Neuronal stem cell (in vitro differentiated cells): ENCODE data around the gene FBH1.
"Not testable (repeated sequence)": the region's sequence is repeated elsewhere in the genome, so short reads cannot be mapped to it uniquely, and the experiment has no call there.

ENCODE experiments used
- DNase-seq: peaks from one replicate; pipeline ENCODE4 v3.0.0-alpha.2; 2013; ENCODE audit warnings: low spot score
- H2AFZ ChIP-seq: one replicate; pipeline ENCODE4 v1.6.1; 2013; ENCODE audit warnings: mild to moderate bottlenecking, low read length, inconsistent platforms
- H2AK5ac ChIP-seq: 2 replicates; pipeline ENCODE4 v1.6.1; 2013; ENCODE audit warnings: low read depth, mild to moderate bottlenecking, inconsistent platforms, low read length, moderate library complexity, mixed read lengths
- H2BK120ac ChIP-seq: 2 replicates; pipeline ENCODE4 v1.6.1; 2013; ENCODE audit warnings: low read depth, mild to moderate bottlenecking, inconsistent platforms, low read length, moderate library complexity, mixed read lengths
- H2BK12ac ChIP-seq: one replicate; pipeline ENCODE4 v1.6.1; 2013; ENCODE audit warnings: low read length, inconsistent platforms
- H2BK15ac ChIP-seq: 2 replicates; pipeline ENCODE4 v1.6.1; 2013; ENCODE audit warnings: mild to moderate bottlenecking, low read length, inconsistent platforms, mixed read lengths
- H2BK5ac ChIP-seq: one replicate; pipeline ENCODE4 v1.6.1; 2013; ENCODE audit warnings: inconsistent platforms, mild to moderate bottlenecking, low read length, moderate library complexity
- H3K14ac ChIP-seq: one replicate; pipeline ENCODE4 v1.6.1; 2013; ENCODE audit warnings: low read length, inconsistent platforms
- H3K18ac ChIP-seq: 2 replicates; pipeline ENCODE4 v1.6.1; 2013; ENCODE audit warnings: low read length, inconsistent platforms
- H3K23ac ChIP-seq: 2 replicates; pipeline ENCODE4 v1.6.1; 2013; ENCODE audit warnings: low read depth, mild to moderate bottlenecking, mixed read lengths, low read length, inconsistent platforms; ENCODE audit not compliant: poor library complexity
- H3K27ac ChIP-seq: replicated peaks from 3 replicates; pipeline ENCODE4 v1.5.1; 2013; ENCODE audit warnings: low read length, inconsistent platforms
- H3K27me3 ChIP-seq, 3 experiments: 2 replicates each; pipeline ENCODE4 v1.6.1; 2013; ENCODE audit warnings: low read length in 3 of 3, mild to moderate bottlenecking in 2 of 3, inconsistent platforms in 1 of 3, low read depth in 1 of 3, mixed read lengths in 1 of 3, moderate library complexity in 1 of 3; ENCODE audit not compliant: control insufficient read depth in 3 of 3, insufficient read depth in 3 of 3
- H3K36me3 ChIP-seq, 2 donors: replicated peaks in 1 of 2; 2 replicates each; pipeline ENCODE4 v1.6.1; 2013; ENCODE audit warnings: low read length in 2 of 2; ENCODE audit not compliant: control insufficient read depth in 2 of 2, insufficient read depth in 2 of 2
- H3K4ac ChIP-seq: 2 replicates; pipeline ENCODE4 v1.6.1; 2013; ENCODE audit warnings: inconsistent platforms, mild to moderate bottlenecking, low read length, moderate library complexity
- H3K4me1 ChIP-seq, 2 donors: 1 replicate in 1 of 2; 2 replicates in 1 of 2; pipeline ENCODE4 v1.6.1; 2013; ENCODE audit warnings: low read length in 2 of 2, low read depth in 1 of 2; ENCODE audit not compliant: control insufficient read depth in 2 of 2, insufficient read depth in 1 of 2
- H3K4me2 ChIP-seq: one replicate; pipeline ENCODE4 v1.6.1; 2013; ENCODE audit warnings: mild to moderate bottlenecking, low read length, inconsistent platforms; ENCODE audit not compliant: insufficient read depth, poor library complexity, severe bottlenecking
- H3K4me3 ChIP-seq, 2 donors: 2 replicates each; pipeline ENCODE4 v1.5.1; 2013; ENCODE audit warnings: low read length in 2 of 2, mild to moderate bottlenecking in 2 of 2, inconsistent platforms in 1 of 2, moderate library complexity in 1 of 2
- H3K79me1 ChIP-seq: one replicate; pipeline ENCODE4 v1.6.1; 2013; ENCODE audit warnings: low read depth, mild to moderate bottlenecking, inconsistent platforms, low read length, moderate library complexity
- H3K9ac ChIP-seq: one replicate; pipeline ENCODE4 v1.6.1; 2013; ENCODE audit warnings: mild to moderate bottlenecking, low read depth, low read length, inconsistent platforms; ENCODE audit not compliant: poor library complexity
- H3K9me3 ChIP-seq, 2 donors: replicated peaks in 1 of 2; 2 replicates each; pipeline versions ENCODE3 to v1.6.1; 2013; ENCODE audit warnings: low read length in 2 of 2, mild to moderate bottlenecking in 2 of 2, inconsistent platforms in 1 of 2, low read depth in 1 of 2, mixed read lengths in 1 of 2, moderate library complexity in 1 of 2; ENCODE audit not compliant: control insufficient read depth in 2 of 2, insufficient read depth in 1 of 2
- H4K8ac ChIP-seq: one replicate; pipeline ENCODE4 v1.6.1; 2013; ENCODE audit warnings: low read depth, mild to moderate bottlenecking, inconsistent platforms, low read length, moderate library complexity
- H4K91ac ChIP-seq: one replicate; pipeline ENCODE4 v1.6.1; 2013; ENCODE audit warnings: low read length, low read depth, mild to moderate bottlenecking, inconsistent platforms; ENCODE audit not compliant: poor library complexity
- WGBS, 2 donors: extraction: QIAGEN DNeasy Blood & Tissue Kit; methylation state at CpG; one replicate each; pipeline ENCODE4 v1.1.7; 2013; ENCODE audit warnings: missing lambda C conversion rate in 2 of 2, mixed read lengths in 1 of 2; ENCODE audit not compliant: insufficient read length in 2 of 2, insufficient replicate concordance in 1 of 2; ENCODE audit errors: extremely low coverage in 2 of 2; 5-methylcytosine and 5-hydroxymethylcytosine counted together

FBH1 gene

GRCh38 chr10:5868383-5868782 is 21.7 kb upstream of the FBH1 start:
- H3K27ac ChIP-seq, H3K36me3 ChIP-seq, DNase-seq, H2BK15ac ChIP-seq, H3K4me3 ChIP-seq, H2BK5ac ChIP-seq, H3K4ac ChIP-seq, H3K23ac ChIP-seq, H3K9ac ChIP-seq, H2AFZ ChIP-seq, H2BK12ac ChIP-seq, H3K18ac ChIP-seq, H3K9me3 ChIP-seq, H3K79me1 ChIP-seq, H2BK120ac ChIP-seq, H4K91ac ChIP-seq, H4K8ac ChIP-seq, H3K4me2 ChIP-seq, H3K4me1 ChIP-seq, H3K14ac ChIP-seq, H3K27me3 ChIP-seq, H2AK5ac ChIP-seq: not testable (repeated sequence)
- WGBS, 2 donors = no CpG with 5 or more reads among the region's 8 CpGs

DNA sequence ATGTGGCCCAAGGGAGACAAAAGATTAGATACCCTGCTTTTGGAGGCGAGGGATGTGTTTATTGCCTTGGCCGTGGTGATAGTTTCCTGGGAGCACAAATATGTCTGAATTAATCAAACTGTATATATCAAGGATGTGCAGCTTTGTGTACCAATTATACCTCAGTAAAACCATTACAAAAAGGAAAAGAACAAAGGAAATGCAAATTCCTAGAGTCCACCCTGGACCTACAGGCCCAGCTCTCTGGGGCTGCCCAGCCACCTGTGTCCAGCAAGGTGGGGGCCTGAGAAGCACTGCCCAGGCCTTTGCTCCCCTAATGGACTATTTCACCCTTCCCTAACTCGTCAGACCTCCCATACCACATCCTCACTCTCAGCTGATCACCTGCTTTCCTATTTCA is 20.9 kb upstream of the FBH1 start:
- Histone ChIP-seq H3K18ac (no peak overlapping the region), H2AFZ (no peak overlapping the region), H2BK12ac (no peak overlapping the region), H2BK120ac (no peak overlapping the region), H4K91ac (no peak overlapping the region), H3K27ac (no peak overlapping the region), H3K79me1 (no peaks in the 10 kb centered on the region), H3K4me1 (no peaks in the 10 kb centered on the region), H3K4me3 (peak overlapping the region in 1 of 2 donors; percentile 48), H2BK15ac (no peak overlapping the region), H4K8ac (no peak overlapping the region), H2BK5ac (no peak overlapping the region), H3K23ac (no peak overlapping the region), H3K4ac (peak overlapping the region; percentile 53), H3K14ac (no peak overlapping the region), H3K27me3 (no peaks in the 10 kb centered on the region), H3K9me3 (peaks cover 0 to 3% of the 10 kb centered on the region in 2 donors), H2AK5ac (no peak overlapping the region), H3K9ac (no peak overlapping the region), H3K4me2 (no peak overlapping the region), H3K36me3 (peaks cover 2 to 3% of the 10 kb centered on the region in 2 donors)
- no peak for DNase-seq
- no CpG with 5 or more reads among the region's 3 CpGs for WGBS, 2 donors

- WGBS, 2 donors = no CpG with 5 or more reads among the region's 5 CpGs
- no peak overlapping the region for H3K18ac ChIP-seq
These were observed 18.4 kb upstream of the FBH1 start for GRCh38 chr10:5871596-5871995.

GRCh38 chr10:5873515-5873995 is 16.5 kb upstream of the FBH1 start:
- WGBS, 2 donors = no CpG with 5 or more reads among the region's 9 CpGs
- Histone ChIP-seq H3K4ac (no peak overlapping the region), H3K9me3 (peaks cover 0 to 3% of the 10 kb centered on the region in 2 donors), H3K36me3 (peaks cover 20 to 40% of the 10 kb centered on the region in 2 donors), H3K4me1 (no peaks in the 10 kb centered on the region), H3K14ac (no peak overlapping the region), H2BK12ac (no peak overlapping the region), H3K4me2 (no peak overlapping the region), H4K91ac (no peak overlapping the region), H3K27me3 (no peaks in the 10 kb centered on the region), H3K4me3 (no peak overlapping the region), H2AFZ (no peak overlapping the region), H2AK5ac (no peak overlapping the region), H2BK120ac (no peak overlapping the region), H4K8ac (no peak overlapping the region), H3K23ac (no peak overlapping the region), H2BK15ac (no peak overlapping the region), H3K9ac (no peak overlapping the region), H2BK5ac (no peak overlapping the region), H3K27ac (no peak overlapping the region), H3K79me1 (no peaks in the 10 kb centered on the region), H3K18ac (no peak overlapping the region)
- peak; percentile 63 for DNase-seq

More at GRCh38 chr10:5871596-5871995, 18.4 kb upstream of the FBH1 start:
- no peak overlapping the region for H2AFZ ChIP-seq
- H3K4me2 ChIP-seq = no peak overlapping the region
- no peak overlapping the region for H3K4me3 ChIP-seq
- H3K4me1 ChIP-seq = no peaks in the 10 kb centered on the region
- no peak overlapping the region for H2BK5ac ChIP-seq
- H3K23ac ChIP-seq = peak overlapping the region; percentile 44
- no peak overlapping the region for H2BK120ac ChIP-seq
- H3K36me3 ChIP-seq = peaks cover 14 to 21% of the 10 kb centered on the region in 2 donors
- H4K91ac ChIP-seq = no peak overlapping the region
- H3K27me3 ChIP-seq = no peaks in the 10 kb centered on the region
- H3K79me1 ChIP-seq = no peaks in the 10 kb centered on the region
- H3K14ac ChIP-seq = no peak overlapping the region
- H4K8ac ChIP-seq = no peak overlapping the region
- no peak for DNase-seq
- H3K4ac ChIP-seq = peak overlapping the region; percentile 23
- no peak overlapping the region for H3K27ac ChIP-seq
- H3K9ac ChIP-seq = no peak overlapping the region
- H2BK15ac ChIP-seq = no peak overlapping the region
- H2AK5ac ChIP-seq = no peak overlapping the region
- H3K9me3 ChIP-seq = peaks cover 0 to 3% of the 10 kb centered on the region in 2 donors
- H2BK12ac ChIP-seq = no peak overlapping the region
